ENCODE data around the gene YY1AP1. TPM values are rescaled to one million over a fixed set of nuclear protein-coding genes. Genes with fewer than 3 reads are reported as not detected.

YY1AP1 gene
- total RNA-seq, 2 donors from 2014 or later = 41.9 to 62.1 TPM

- H3K27me3 ChIP-seq = no peaks in the 10 kb centered on the region
- H3K9ac ChIP-seq (ENCODE audit: low read depth in 2 of 2, low read length in 2 of 2) = no peak overlapping the region
- H3K4me1 ChIP-seq = no peaks in the 10 kb centered on the region
- H3K9me3 ChIP-seq = no peaks in the 10 kb centered on the region
- no peak overlapping the region for H3K27ac ChIP-seq
- no peaks in the 10 kb centered on the region for H3K36me3 ChIP-seq
- TF ChIP-seq, protein P1, sequence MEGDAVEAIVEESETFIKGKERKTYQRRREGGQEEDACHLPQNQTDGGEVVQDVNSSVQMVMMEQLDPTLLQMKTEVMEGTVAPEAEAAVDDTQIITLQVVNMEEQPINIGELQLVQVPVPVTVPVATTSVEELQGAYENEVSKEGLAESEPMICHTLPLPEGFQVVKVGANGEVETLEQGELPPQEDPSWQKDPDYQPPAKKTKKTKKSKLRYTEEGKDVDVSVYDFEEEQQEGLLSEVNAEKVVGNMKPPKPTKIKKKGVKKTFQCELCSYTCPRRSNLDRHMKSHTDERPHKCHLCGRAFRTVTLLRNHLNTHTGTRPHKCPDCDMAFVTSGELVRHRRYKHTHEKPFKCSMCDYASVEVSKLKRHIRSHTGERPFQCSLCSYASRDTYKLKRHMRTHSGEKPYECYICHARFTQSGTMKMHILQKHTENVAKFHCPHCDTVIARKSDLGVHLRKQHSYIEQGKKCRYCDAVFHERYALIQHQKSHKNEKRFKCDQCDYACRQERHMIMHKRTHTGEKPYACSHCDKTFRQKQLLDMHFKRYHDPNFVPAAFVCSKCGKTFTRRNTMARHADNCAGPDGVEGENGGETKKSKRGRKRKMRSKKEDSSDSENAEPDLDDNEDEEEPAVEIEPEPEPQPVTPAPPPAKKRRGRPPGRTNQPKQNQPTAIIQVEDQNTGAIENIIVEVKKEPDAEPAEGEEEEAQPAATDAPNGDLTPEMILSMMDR (IDR thresholded peaks at IDR 0.05) = no peak
- intact Hi-C loops (cut with DNase I) = no loop called here
- H3K4me3 ChIP-seq = no peak overlapping the region
- DNase-seq = no peak
Measured at GRCh38 chr1:155651861-155652661, 36.5 kb downstream of the YY1AP1 start.

DNA sequence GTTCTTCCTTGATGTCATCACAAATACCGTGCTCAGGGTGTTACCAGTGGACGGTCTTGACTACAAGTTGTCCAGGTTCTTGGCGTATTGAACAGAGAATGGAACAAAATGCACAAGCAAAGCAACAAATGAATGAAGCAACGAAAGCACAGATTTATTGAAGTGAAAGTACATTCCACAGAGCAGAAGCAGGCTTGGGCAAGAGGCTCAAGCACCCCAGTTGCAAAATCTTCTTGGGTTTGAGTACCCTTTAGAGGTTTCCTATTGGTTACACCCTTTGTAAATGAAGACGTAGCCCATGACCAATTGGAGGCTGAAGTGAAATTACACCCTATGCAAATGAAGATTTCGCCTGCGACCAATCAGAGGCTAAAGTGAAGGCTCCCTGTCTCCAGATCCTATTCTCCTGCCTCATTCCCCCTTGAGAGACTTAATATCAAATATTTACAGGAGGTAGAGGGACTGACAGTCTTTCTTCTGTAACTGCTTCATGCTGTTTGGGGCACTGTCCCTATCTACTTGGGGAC is 38.3 kb downstream of the YY1AP1 start:
- TF ChIP-seq, protein P1 (IDR thresholded peaks at IDR 0.05) = no peak
- Histone ChIP-seq H3K27me3 (no peaks in the 10 kb centered on the region), H3K4me3 (no peak overlapping the region), H3K9me3 (no peaks in the 10 kb centered on the region), H3K9ac (ENCODE audit: low read depth in 2 of 2, low read length in 2 of 2) (no peak overlapping the region), H3K36me3 (no peaks in the 10 kb centered on the region), H3K4me1 (no peaks in the 10 kb centered on the region), H3K27ac (no peak overlapping the region)
- intact Hi-C loops (cut with DNase I) = no loop called here
- no peak for DNase-seq

DNA sequence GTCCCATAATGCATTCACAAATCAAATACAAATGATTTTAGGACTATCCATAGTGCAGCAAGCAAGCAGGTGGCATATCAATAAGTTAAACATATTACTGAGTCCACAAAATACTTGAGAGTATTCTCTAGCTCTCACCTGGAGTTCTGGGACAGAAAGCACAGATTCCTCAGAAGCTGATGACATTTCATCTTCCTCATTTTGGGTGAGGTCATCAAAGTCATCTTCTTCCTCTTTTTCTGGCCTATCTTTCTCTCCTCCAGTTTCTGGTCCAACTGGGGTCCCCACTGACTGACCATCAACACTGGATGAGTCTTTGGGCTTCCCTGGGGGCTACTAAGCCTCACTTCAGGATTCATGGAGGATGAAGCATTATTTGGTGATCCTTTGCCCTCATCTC is 38.9 kb downstream of the YY1AP1 start:
- Histone ChIP-seq H3K4me1 (no peaks in the 10 kb centered on the region), H3K27ac (no peak overlapping the region)
- intact Hi-C loops (cut with DNase I) = no loop called here

GRCh38 chr1:155648207-155649147 is 40.1 kb downstream of the YY1AP1 start:
- Histone ChIP-seq H3K27me3 (no peaks in the 10 kb centered on the region), H3K27ac (no peak overlapping the region), H3K9me3 (no peaks in the 10 kb centered on the region), H3K9ac (ENCODE audit: low read depth in 2 of 2, low read length in 2 of 2) (no peak overlapping the region), H3K36me3 (no peaks in the 10 kb centered on the region), H3K4me3 (no peak overlapping the region), H3K4me1 (no peaks in the 10 kb centered on the region)
- intact Hi-C loops (cut with DNase I) = no loop called here
- peak; percentile 24 for DNase-seq
- TF ChIP-seq, protein P1 (IDR thresholded peaks at IDR 0.05) = no peak

More for the DNA sequence above, 38.9 kb downstream of the YY1AP1 start:
- H3K36me3 ChIP-seq = no peaks in the 10 kb centered on the region
- TF ChIP-seq, protein P1 (IDR thresholded peaks at IDR 0.05) = no peak
- H3K27me3 ChIP-seq = no peaks in the 10 kb centered on the region
- no peak for DNase-seq
- H3K9ac ChIP-seq (ENCODE audit: low read depth in 2 of 2, low read length in 2 of 2) = no peak overlapping the region
- H3K4me3 ChIP-seq = no peak overlapping the region
- no peaks in the 10 kb centered on the region for H3K9me3 ChIP-seq

DNA sequence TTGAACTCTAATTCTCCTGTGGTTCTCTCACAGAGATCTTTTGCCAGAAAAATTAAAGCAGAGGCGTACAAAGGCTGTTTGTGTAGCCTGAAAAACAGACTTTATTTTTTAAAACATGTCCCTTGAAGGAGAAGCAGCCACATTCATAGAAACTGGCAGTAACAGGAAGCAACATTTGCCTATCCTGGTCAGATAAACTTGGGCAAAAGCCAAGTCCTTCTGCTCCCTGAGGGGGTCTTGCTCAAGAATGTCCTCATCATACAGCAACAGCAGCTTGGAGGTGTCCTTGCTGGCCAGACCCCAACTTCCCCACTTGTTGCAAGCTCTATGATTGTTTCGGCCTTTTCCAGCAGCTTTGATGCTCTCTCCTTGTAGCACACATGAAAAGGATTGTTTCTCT is 42.3 kb downstream of the YY1AP1 start:
- DNase-seq = no peak
- TF ChIP-seq, protein P1 (IDR thresholded peaks at IDR 0.05) = no peak
- H3K9ac ChIP-seq (ENCODE audit: low read depth in 2 of 2, low read length in 2 of 2) = no peak overlapping the region
- H3K36me3 ChIP-seq = no peaks in the 10 kb centered on the region
- no peaks in the 10 kb centered on the region for H3K4me1 ChIP-seq
- no peak overlapping the region for H3K27ac ChIP-seq
- intact Hi-C loops (cut with DNase I) = no loop called here
- no peak overlapping the region for H3K4me3 ChIP-seq
- no peaks in the 10 kb centered on the region for H3K9me3 ChIP-seq
- H3K27me3 ChIP-seq = no peaks in the 10 kb centered on the region
